ENCODE results near the gene TXNRD1. TPM values are rescaled to one million over a fixed set of nuclear protein-coding genes. Genes with fewer than 3 reads are reported as not detected.

TXNRD1 gene
- total RNA-seq, 3 donors from 2014 or later: 76.0 to 117 (median 77.5) TPM

DNA sequence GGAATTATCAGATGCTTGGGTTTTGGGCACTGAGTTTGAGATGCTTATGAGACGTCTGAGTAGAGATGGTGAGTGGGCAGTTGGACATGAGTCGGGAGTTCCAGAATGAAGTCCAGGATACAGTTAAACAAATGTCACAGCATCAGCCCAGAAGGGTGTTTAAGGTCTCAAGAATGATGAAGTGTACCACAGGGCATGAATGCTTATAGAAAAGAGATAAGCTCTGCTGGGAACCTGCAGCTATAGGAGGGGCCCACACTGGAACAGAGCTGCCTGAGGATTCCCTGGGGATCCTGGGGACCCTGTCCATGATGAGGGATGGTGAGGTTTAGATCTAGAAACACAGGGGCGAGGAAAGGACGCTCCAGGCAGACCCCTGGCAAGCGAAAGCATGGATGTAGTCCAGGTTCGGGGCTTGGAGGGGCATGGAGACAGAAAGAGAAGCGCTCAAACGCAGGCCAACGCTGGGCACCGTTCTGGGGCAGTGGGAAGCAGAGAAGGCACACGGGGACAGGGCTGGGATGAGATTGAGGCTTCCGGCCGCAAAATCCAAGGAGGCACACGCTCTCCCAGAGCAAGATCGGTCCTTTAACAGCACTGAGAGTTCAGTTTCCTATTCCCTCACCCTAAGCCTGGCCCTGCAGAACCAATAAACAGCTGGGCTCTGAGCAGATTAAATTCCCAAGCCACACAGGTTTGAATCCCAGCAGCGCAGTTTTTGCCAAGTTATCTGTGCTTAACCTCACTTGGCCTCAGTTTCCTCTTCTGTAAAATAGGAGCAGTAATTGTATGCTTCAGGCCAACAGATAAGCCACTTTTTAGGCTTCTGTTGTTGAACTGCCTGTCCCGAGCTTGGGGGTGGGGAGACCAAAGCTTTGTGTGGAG is 140.9 kb downstream of the TXNRD1 start:
- intact Hi-C loops (cut with DNase I, micrococcal nuclease): loop anchor here (5.0 kb wide), 1 partner anchor 154 kb away; no protein-coding TSS in a partner anchor
- ATAC-seq (no peak), DNase-seq (no peak)
- TF ChIP-seq, protein P1, sequence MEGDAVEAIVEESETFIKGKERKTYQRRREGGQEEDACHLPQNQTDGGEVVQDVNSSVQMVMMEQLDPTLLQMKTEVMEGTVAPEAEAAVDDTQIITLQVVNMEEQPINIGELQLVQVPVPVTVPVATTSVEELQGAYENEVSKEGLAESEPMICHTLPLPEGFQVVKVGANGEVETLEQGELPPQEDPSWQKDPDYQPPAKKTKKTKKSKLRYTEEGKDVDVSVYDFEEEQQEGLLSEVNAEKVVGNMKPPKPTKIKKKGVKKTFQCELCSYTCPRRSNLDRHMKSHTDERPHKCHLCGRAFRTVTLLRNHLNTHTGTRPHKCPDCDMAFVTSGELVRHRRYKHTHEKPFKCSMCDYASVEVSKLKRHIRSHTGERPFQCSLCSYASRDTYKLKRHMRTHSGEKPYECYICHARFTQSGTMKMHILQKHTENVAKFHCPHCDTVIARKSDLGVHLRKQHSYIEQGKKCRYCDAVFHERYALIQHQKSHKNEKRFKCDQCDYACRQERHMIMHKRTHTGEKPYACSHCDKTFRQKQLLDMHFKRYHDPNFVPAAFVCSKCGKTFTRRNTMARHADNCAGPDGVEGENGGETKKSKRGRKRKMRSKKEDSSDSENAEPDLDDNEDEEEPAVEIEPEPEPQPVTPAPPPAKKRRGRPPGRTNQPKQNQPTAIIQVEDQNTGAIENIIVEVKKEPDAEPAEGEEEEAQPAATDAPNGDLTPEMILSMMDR (IDR thresholded peaks at IDR 0.05): no peak
- H3K9me3 ChIP-seq: no peaks in the 10 kb centered on the region
- no peaks in the 10 kb centered on the region for H3K4me1 ChIP-seq (ENCODE audit: low read depth)
- no peak overlapping the region for H3K4me3 ChIP-seq
- no peaks in the 10 kb centered on the region for H3K36me3 ChIP-seq (ENCODE audit: low read depth)

DNA sequence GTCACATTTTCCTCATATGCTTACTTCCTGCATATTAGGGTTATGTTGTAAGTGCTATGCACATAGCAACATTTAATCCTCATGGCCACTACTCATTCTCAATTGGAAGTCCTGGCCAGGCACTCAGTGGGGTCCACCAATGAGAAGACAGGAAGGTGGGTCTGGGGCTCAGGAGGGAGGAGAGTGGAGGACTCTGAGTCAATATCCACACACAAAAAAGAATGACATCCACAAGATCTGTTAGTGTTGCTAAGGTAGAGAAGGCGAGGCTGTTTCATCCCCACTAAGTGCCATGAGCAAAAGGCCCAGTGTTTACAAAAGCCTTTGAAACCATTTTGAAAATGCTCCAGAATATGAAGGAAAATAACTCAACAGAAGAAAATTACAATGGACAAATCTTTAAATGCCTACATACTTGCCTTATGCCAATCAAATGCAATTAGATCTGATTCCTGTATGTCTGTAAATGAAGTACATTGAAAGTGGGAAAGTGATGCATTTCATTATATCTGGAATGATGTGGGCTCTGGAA is 141.9 kb downstream of the TXNRD1 start:
- TF ChIP-seq, protein P1 (IDR thresholded peaks at IDR 0.05): no peak
- DNase-seq (no peak), ATAC-seq (no peak)
- H3K9me3 ChIP-seq: no peaks in the 10 kb centered on the region
- no peaks in the 10 kb centered on the region for H3K4me1 ChIP-seq (ENCODE audit: low read depth)
- H3K36me3 ChIP-seq (ENCODE audit: low read depth): no peaks in the 10 kb centered on the region
- intact Hi-C loops (cut with DNase I, micrococcal nuclease): loop anchor here (5.0 kb wide), 1 partner anchor 155 kb away; no protein-coding TSS in a partner anchor
- H3K4me3 ChIP-seq: no peak overlapping the region

- Histone ChIP-seq H3K4me1 (ENCODE audit: low read depth) (no peaks in the 10 kb centered on the region), H3K9me3 (no peaks in the 10 kb centered on the region), H3K4me3 (no peak overlapping the region), H3K36me3 (ENCODE audit: low read depth) (no peaks in the 10 kb centered on the region)
- peak; percentile 90 for ATAC-seq
- DNase-seq: peak in 2 of 3 donors; percentile 61 to 84
- TF ChIP-seq, protein P1 (IDR thresholded peaks at IDR 0.05): peak; percentile 87
- intact Hi-C loops (cut with DNase I, micrococcal nuclease): loop anchor here (5.0 kb wide), 1 partner anchor 156 kb away; no protein-coding TSS in a partner anchor
Measured at GRCh38 chr12:104358353-104359003, 142.9 kb downstream of the TXNRD1 start.

DNA sequence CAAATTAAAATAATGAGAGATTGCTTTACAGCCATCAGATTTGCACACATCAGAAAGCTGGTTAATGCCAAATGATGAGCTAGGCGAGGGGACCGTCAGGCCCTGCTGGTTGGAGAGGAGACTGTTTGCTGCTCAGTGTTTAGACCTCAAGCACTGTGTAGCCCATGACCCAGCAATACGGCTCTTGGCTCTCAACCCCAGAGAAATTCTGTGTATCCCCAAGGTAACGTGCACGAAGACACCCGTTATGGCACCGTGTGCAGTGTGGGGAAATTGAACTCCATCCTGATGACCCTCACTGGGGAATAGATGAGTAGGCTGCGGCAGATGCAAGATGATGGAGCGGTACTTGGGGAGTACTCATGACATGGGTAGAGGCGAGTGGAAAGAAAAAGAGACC is 143.6 kb downstream of the TXNRD1 start:
- no peak for DNase-seq
- no peak for ATAC-seq
- Histone ChIP-seq H3K4me1 (ENCODE audit: low read depth) (no peaks in the 10 kb centered on the region), H3K4me3 (no peak overlapping the region), H3K9me3 (no peaks in the 10 kb centered on the region), H3K36me3 (ENCODE audit: low read depth) (no peaks in the 10 kb centered on the region)
- intact Hi-C loops (cut with DNase I, micrococcal nuclease): loop anchor here (5.0 kb wide), 1 partner anchor 157 kb away; no protein-coding TSS in a partner anchor
- TF ChIP-seq, protein P1 (IDR thresholded peaks at IDR 0.05): no peak

DNA sequence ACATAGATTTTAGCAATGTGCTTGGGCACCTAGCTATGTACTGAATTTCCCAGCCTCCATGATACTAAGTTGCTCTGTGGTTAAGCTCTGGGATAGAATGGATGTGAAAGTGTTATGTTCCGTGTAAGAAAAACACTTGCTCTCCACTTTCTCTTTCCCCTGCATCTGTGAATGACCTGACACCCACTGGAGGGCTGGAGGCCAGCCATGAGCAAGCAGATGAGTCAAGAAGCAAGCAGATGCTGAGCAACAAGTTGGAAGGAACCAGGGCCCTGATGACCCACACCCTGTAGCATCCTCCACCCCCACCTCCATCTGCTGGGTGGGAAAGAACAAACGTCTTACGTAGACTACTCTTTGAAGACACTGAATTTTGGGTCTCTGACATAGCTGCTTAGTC is 144.6 kb downstream of the TXNRD1 start:
- no peaks in the 10 kb centered on the region for H3K9me3 ChIP-seq
- DNase-seq (no peak), ATAC-seq (no peak)
- intact Hi-C loops (cut with DNase I, micrococcal nuclease): no loop called here
- no peaks in the 10 kb centered on the region for H3K4me1 ChIP-seq (ENCODE audit: low read depth)
- TF ChIP-seq, protein P1 (IDR thresholded peaks at IDR 0.05): no peak
- H3K36me3 ChIP-seq (ENCODE audit: low read depth): no peaks in the 10 kb centered on the region
- no peak overlapping the region for H3K4me3 ChIP-seq

Measured in mucosa of descending colon (tissue), 3 donors.